K562 (cell line): Measurements from ENCODE around the gene TMIGD1. TPM values are rescaled to one million over a fixed set of nuclear protein-coding genes. Genes with fewer than 3 reads are reported as not detected.

Experiments used
- CBFA2T2 ChIP-seq: fragments of 450-650 bp; conservative IDR thresholded peaks from 2 replicates; pipeline ENCODE4 v1.6.1; 2017; ENCODE audit warnings: mild to moderate bottlenecking
- MGA ChIP-seq: fragments of 450-650 bp; IDR thresholded peaks from 2 replicates; pipeline ENCODE4 v1.6.1; 2016; ENCODE audit warnings: mild to moderate bottlenecking, moderate library complexity
- OTX1 ChIP-seq: fragments of 450-650 bp; formaldehyde crosslinking; IDR thresholded peaks from 2 replicates; pipeline ENCODE4 v1.4.0; 2022; ENCODE audit warnings: mild to moderate bottlenecking
- POLR2AphosphoS2 ChIP-seq: IDR thresholded peaks from 2 replicates; pipeline ENCODE4 v1.6.1; 2012; ENCODE audit warnings: low read length, improper control_type of control experiment
- SP2 ChIP-seq: IDR thresholded peaks from 2 replicates; pipeline ENCODE4 v1.6.1; 2011; ENCODE audit warnings: mild to moderate bottlenecking, low read depth, low read length, moderate library complexity; ENCODE audit not compliant: poor library complexity, severe bottlenecking; ENCODE audit errors: extremely low read depth
- SPI1 ChIP-seq: IDR thresholded peaks from 2 replicates; pipeline ENCODE4 v1.6.1; 2011; ENCODE audit warnings: low read depth, low read length, control low read depth, borderline replicate concordance
- ZFX ChIP-seq: sonication (generic); formaldehyde crosslinking; IDR thresholded peaks from 2 replicates; pipeline ENCODE4 v1.8.0; 2022; ENCODE audit warnings: mild to moderate bottlenecking, missing genetic modification reagents, moderate library complexity
- ZNF143 ChIP-seq: sonication (generic); formaldehyde crosslinking; IDR thresholded peaks from 2 replicates; pipeline ENCODE4 v1.9.0; 2022; ENCODE audit warnings: mild to moderate bottlenecking, missing genetic modification reagents
- ZNF551 ChIP-seq: fragments of 250-450 bp; sonication (Bioruptor Pico); IDR thresholded peaks from 2 replicates; pipeline ENCODE4 v1.5.0; 2021; ENCODE audit warnings: mild to moderate bottlenecking, moderate library complexity
- ZNF584 ChIP-seq: fragments of 200-800 bp; sonication (Bioruptor generic); IDR thresholded peaks from 2 replicates; pipeline ENCODE4 v1.6.1; 2016; ENCODE audit warnings: low read depth, mild to moderate bottlenecking, missing genetic modification characterization, missing compliant biosample characterization
- ZNF766 ChIP-seq: fragments of 200-800 bp; sonication (Bioruptor generic); conservative IDR thresholded peaks from 2 replicates; pipeline ENCODE4 v1.6.1; 2016; ENCODE audit warnings: missing genetic modification characterization, missing compliant biosample characterization
- polyA plus RNA-seq, 8 experiments: library from polyadenylated mRNA; depleted of rRNA in 4 of 8; stranded (reverse) in 5 of 8; unstranded in 3 of 8; fragments of >200 nt; fragmentation: Nextera tagmentation in 2 of 8; fragmentation: Illumina TruSeq in 1 of 8; extraction: Ambion mirVana in 2 of 8; extraction: Trizol in 1 of 8; gene quantifications; 2 replicates each; pipeline versions ENCODE4 v1.2.1 to v1.2.3, GENCODE V29; 2011 to 2014; ENCODE audit warnings: inconsistent platforms in 1 of 8, missing spikeins in 1 of 8
- total RNA-seq, 7 experiments: library from RNA; depleted of rRNA in 6 of 7; stranded (reverse); fragments of >200 nt in 6 of 7; fragmentation: Illumina TruSeq in 2 of 7; extraction: Trizol in 2 of 7; gene quantifications; 2 replicates each; pipeline versions ENCODE4 v1.2.1 to v1.2.3, GENCODE V29; 2011 to 2021; ENCODE audit warnings: low replicate concordance in 1 of 7
- TF ChIP-seq, protein P1 (sequence below), 2 experiments: fragments of 250-450 bp in 1 of 2; fragments of 450-650 bp in 1 of 2; sonication (Bioruptor Pico) in 1 of 2; IDR thresholded peaks; 2 replicates each; pipeline versions ENCODE4 v1.6.1 to v1.8.0; 2016 to 2021; ENCODE audit warnings: mild to moderate bottlenecking in 2 of 2, moderate library complexity in 2 of 2, missing compliant biosample characterization in 1 of 2, missing genetic modification characterization in 1 of 2
- TF ChIP-seq, protein P2 (sequence below): fragments of 200-800 bp; sonication (Bioruptor generic); IDR thresholded peaks from 2 replicates; pipeline ENCODE4 v1.6.1; 2017; ENCODE audit warnings: missing genetic modification characterization, missing compliant biosample characterization

The TMIGD1 gene
- total and polyA plus RNA-seq, 9 of the 15 experiments (the other 6 are each of a cell fraction or from before 2014, with no cell fraction given): not detected

DNA sequence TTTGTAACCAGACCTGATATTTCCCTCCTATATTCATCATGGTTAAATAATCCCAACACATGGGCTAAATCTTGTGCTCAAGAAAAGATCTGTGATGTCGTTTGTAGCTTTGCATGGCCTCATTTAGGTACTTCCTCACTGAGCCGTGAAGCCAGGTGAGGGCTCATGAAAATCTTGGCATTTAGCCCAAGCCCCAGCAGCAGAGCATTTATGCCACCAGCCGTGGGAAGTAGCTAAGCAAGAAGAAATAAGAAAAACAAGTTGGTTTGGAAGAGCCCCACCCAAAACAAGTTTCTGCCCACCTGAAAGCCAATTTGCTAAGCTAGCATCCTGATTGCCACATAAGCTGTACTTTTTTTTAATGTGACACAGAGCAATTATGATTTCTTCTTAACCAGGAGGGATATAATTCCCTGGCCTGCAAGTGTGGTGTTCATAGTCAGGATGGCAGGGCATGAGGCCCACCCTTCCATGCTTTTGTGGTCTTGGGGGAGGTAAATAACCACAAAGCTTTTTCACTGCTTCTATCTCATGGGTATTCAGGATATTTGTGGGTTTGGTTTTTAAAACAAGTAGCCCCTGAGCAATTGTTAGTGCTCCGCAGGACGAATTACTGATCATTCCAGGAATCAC lies 10.5 kb downstream of the TMIGD1 start (continued):
- no peak for TF ChIP-seq OTX1
- TF ChIP-seq SP2: no peak
- peak; percentile 53; the same call in 1 of the 2 replicates for TF ChIP-seq SPI1
- TF ChIP-seq ZFX (CRISPR knock-in tag): no peak
- TF ChIP-seq ZNF584 (CRISPR knock-in tag): peak; percentile 44; the same call in 1 of the 2 replicates
- TF ChIP-seq, protein P1, sequence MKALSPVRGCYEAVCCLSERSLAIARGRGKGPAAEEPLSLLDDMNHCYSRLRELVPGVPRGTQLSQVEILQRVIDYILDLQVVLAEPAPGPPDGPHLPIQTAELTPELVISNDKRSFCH (CRISPR knock-in tag; IDR thresholded peaks at IDR 0.05): no peak
- TF ChIP-seq, protein P1 (tag; IDR thresholded peaks at IDR 0.05): no peak
- TF ChIP-seq ZNF551 (CRISPR knock-in tag): no peak
- no peak for TF ChIP-seq CBFA2T2
- no peak for TF ChIP-seq MGA
- TF ChIP-seq ZNF766 (CRISPR knock-in tag): 0 out of 2 replicates have a peak, but pooled peaks have one; percentile 27
- TF ChIP-seq ZNF143 (CRISPR knock-in tag): no peak
- no peak for TF ChIP-seq POLR2AphosphoS2
- TF ChIP-seq, protein P2, sequence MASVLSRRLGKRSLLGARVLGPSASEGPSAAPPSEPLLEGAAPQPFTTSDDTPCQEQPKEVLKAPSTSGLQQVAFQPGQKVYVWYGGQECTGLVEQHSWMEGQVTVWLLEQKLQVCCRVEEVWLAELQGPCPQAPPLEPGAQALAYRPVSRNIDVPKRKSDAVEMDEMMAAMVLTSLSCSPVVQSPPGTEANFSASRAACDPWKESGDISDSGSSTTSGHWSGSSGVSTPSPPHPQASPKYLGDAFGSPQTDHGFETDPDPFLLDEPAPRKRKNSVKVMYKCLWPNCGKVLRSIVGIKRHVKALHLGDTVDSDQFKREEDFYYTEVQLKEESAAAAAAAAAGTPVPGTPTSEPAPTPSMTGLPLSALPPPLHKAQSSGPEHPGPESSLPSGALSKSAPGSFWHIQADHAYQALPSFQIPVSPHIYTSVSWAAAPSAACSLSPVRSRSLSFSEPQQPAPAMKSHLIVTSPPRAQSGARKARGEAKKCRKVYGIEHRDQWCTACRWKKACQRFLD (CRISPR knock-in tag): peak; percentile 58; the same call in 1 of the 2 replicates
